IMR-90 (cell line): ENCODE results near the gene GATD1. TPM values are rescaled to one million over a fixed set of nuclear protein-coding genes. Genes with fewer than 3 reads are reported as not detected.

Experiments
- ATAC-seq: fragments of 200-7000 bp; cut with Tn5 transposase; 2 replicates; pipeline ENCODE4 v1.9.1; 2020; ENCODE audit warnings: low read depth, mild to moderate bottlenecking, moderate library complexity
- BruUV-seq: library from RNA; stranded (reverse); fragments of 400-500 nt; replicated peaks from 2 replicates; lab custom pipeline; 2021; lab: Mats Ljungman, UMichigan
- CTCF ChIA-PET: fragments of 300-600 bp; formaldehyde crosslinking; extraction: SDS; loops from one replicate; lab custom pipeline; 2021; ENCODE audit warnings: antibody characterized with exemption; lab: Yijun Ruan, JAX
- POLR2A ChIA-PET: fragments of 300-600 bp; sonication (Branson Sonifier 250); formaldehyde crosslinking; loops from one replicate; lab custom pipeline; 2022; ENCODE audit warnings: antibody characterized with exemption; ENCODE audit not compliant: unreplicated experiment; lab: Charles Lee
- DNase-seq: peaks from one replicate; pipeline ENCODE4 v3.0.0; 2013
- H2AFZ ChIP-seq: replicated peaks from 2 replicates; pipeline ENCODE3; 2013; ENCODE audit warnings: low read length, mild to moderate bottlenecking; ENCODE audit not compliant: poor library complexity
- H2AK5ac ChIP-seq: 2 replicates; pipeline ENCODE4 v1.6.1; 2013; ENCODE audit warnings: low read depth, low read length, inconsistent platforms
- H2AK9ac ChIP-seq: replicated peaks from 2 replicates; pipeline ENCODE3; 2013; ENCODE audit warnings: mild to moderate bottlenecking, low read depth, low read length, moderate library complexity; ENCODE audit not compliant: poor library complexity
- H2BK120ac ChIP-seq: 2 replicates; pipeline ENCODE4 v1.6.1; 2013; ENCODE audit warnings: low read depth, low read length, inconsistent platforms
- H2BK15ac ChIP-seq: 3 replicates; pipeline ENCODE4 v1.6.1; 2013; ENCODE audit warnings: low read depth, low read length, inconsistent platforms
- H2BK20ac ChIP-seq: 2 replicates; pipeline ENCODE4 v1.6.1; 2013; ENCODE audit warnings: low read depth, mild to moderate bottlenecking, inconsistent platforms, low read length, moderate library complexity
- H2BK5ac ChIP-seq: 2 replicates; pipeline ENCODE4 v1.6.1; 2013; ENCODE audit warnings: mild to moderate bottlenecking, low read depth, low read length, inconsistent platforms; ENCODE audit not compliant: poor library complexity, severe bottlenecking
- H3K14ac ChIP-seq: replicated peaks from 2 replicates; pipeline ENCODE4 v1.6.1; 2013; ENCODE audit warnings: low read depth, low read length, inconsistent platforms
- H3K18ac ChIP-seq: 2 replicates; pipeline ENCODE4 v1.6.1; 2013; ENCODE audit warnings: low read depth, low read length, control low read depth
- H3K23ac ChIP-seq: 2 replicates; pipeline ENCODE4 v1.6.1; 2013; ENCODE audit warnings: low read depth, low read length, inconsistent platforms
- H3K27ac ChIP-seq: 2 replicates; pipeline ENCODE4 v1.5.1; 2013; ENCODE audit warnings: mild to moderate bottlenecking, control low read depth, low read length; ENCODE audit not compliant: insufficient read depth
- H3K27me3 ChIP-seq: 2 replicates; pipeline ENCODE4 v1.6.1; 2013; ENCODE audit warnings: low read length; ENCODE audit not compliant: control insufficient read depth, insufficient read depth
- H3K36me3 ChIP-seq: 2 replicates; pipeline ENCODE4 v1.6.1; 2013; ENCODE audit warnings: low read length, mixed read lengths; ENCODE audit not compliant: control insufficient read depth, insufficient read depth
- H3K4ac ChIP-seq: 2 replicates; pipeline ENCODE4 v1.6.1; 2013; ENCODE audit warnings: low read depth, low read length, inconsistent platforms
- H3K4me1 ChIP-seq: 2 replicates; pipeline ENCODE4 v1.6.1; 2013; ENCODE audit warnings: low read length, mixed read lengths; ENCODE audit not compliant: control insufficient read depth, insufficient read depth
- H3K4me2 ChIP-seq: 2 replicates; pipeline ENCODE4 v1.6.1; 2013; ENCODE audit warnings: low read depth, mild to moderate bottlenecking, control low read depth, low read length, moderate library complexity
- H3K4me3 ChIP-seq: 2 replicates; pipeline ENCODE4 v1.5.1; 2013; ENCODE audit warnings: low read depth, mild to moderate bottlenecking, control low read depth, low read length, moderate library complexity; ENCODE audit not compliant: insufficient read depth
- H3K56ac ChIP-seq: 2 replicates; pipeline ENCODE4 v1.6.1; 2013; ENCODE audit warnings: low read length, inconsistent platforms; ENCODE audit not compliant: insufficient read depth; ENCODE audit errors: extremely low read depth
- H3K79me1 ChIP-seq, 2 experiments: 2 replicates each; pipeline ENCODE4 v1.6.1; 2013; ENCODE audit warnings: low read length in 2 of 2, inconsistent platforms in 1 of 2, low read depth in 1 of 2
- H3K9ac ChIP-seq: 2 replicates; pipeline ENCODE4 v1.6.1; 2013; ENCODE audit warnings: low read depth, low read length, control low read depth
- H3K9me1 ChIP-seq: 2 replicates; pipeline ENCODE4 v1.6.1; 2013; ENCODE audit warnings: low read length, inconsistent platforms; ENCODE audit not compliant: insufficient read depth
- H3K9me3 ChIP-seq: 2 replicates; pipeline ENCODE4 v1.6.1; 2013; ENCODE audit warnings: low read length; ENCODE audit not compliant: control insufficient read depth, insufficient read depth
- H4K20me1 ChIP-seq: 2 replicates; pipeline ENCODE4 v1.6.1; 2013; ENCODE audit warnings: low read length, inconsistent platforms; ENCODE audit not compliant: insufficient read depth
- H4K5ac ChIP-seq: 2 replicates; pipeline ENCODE4 v1.6.1; 2013; ENCODE audit warnings: mild to moderate bottlenecking, low read depth, low read length, control low read depth
- H4K8ac ChIP-seq, 2 experiments: 2 replicates each; pipeline ENCODE4 v1.6.1; 2013; ENCODE audit warnings: low read depth in 2 of 2, low read length in 2 of 2, control low read depth in 1 of 2, inconsistent platforms in 1 of 2
- H4K91ac ChIP-seq: 2 replicates; pipeline ENCODE4 v1.6.1; 2013; ENCODE audit warnings: low read depth, low read length, inconsistent platforms; ENCODE audit not compliant: insufficient read depth
- FOS ChIP-seq: fragments of 150-350 bp; IDR thresholded peaks from 2 replicates; pipeline ENCODE4 v1.6.1; 2016; ENCODE audit warnings: low read depth, low read length
- MAZ ChIP-seq: IDR thresholded peaks from 2 replicates; pipeline ENCODE4 v1.6.1; 2012; ENCODE audit warnings: low read depth, mild to moderate bottlenecking, low read length, improper control_type of control experiment, moderate library complexity, borderline replicate concordance
- RAD21 ChIP-seq: IDR thresholded peaks from 2 replicates; pipeline ENCODE4 v1.6.1; 2012; ENCODE audit warnings: low read length, improper control_type of control experiment
- WGBS, 2 experiments: methylation state at CpG; one replicate each; pipeline versions ENCODE4 v1.1.5 to v1.1.7; 2013; ENCODE audit warnings: missing lambda C conversion rate in 2 of 2; ENCODE audit not compliant: insufficient read length in 1 of 2; ENCODE audit errors: extremely low coverage in 2 of 2; 5-methylcytosine and 5-hydroxymethylcytosine counted together
- dilution Hi-C: fragments of 300-500 bp; cut with HindIII; formaldehyde crosslinking; loops from one replicate; pipeline ENCODE4 v1.14.3; 2018; ENCODE audit warnings: low sequenced_read_pairs; ENCODE audit not compliant: unreplicated experiment
- in situ Hi-C: fragments of 300-500 bp; cut with MboI; formaldehyde crosslinking; loops from 3 replicates; pipeline ENCODE4 v1.14.3; 2019; ENCODE audit warnings: low sequenced_read_pairs, inconsistent platforms, mixed read lengths
- intact Hi-C: fragments of 100-400 bp; cut with micrococcal nuclease; formaldehyde crosslinking; loops from 2 replicates; pipeline ENCODE4 v1.10.0; 2022
- polyA plus RNA-seq, 3 experiments: library from polyadenylated mRNA; depleted of rRNA; stranded (reverse); fragments of >200 nt; gene quantifications; 2 replicates each; pipeline ENCODE4 v1.2.3, GENCODE V29; 2012; ENCODE audit warnings: low replicate concordance in 1 of 3
- total RNA-seq: library from RNA; depleted of rRNA; stranded (reverse); fragments of >200 nt; gene quantifications from 2 replicates; pipeline ENCODE4 v1.2.3, GENCODE V29; 2012
- TF ChIP-seq, protein P1 (sequence below): fragments of 150-350 bp; IDR thresholded peaks from 2 replicates; pipeline ENCODE4 v1.6.1; 2017; ENCODE audit warnings: mild to moderate bottlenecking, antibody characterized with exemption, low read length, low read depth

GATD1 gene
- total and polyA plus RNA-seq, 2 of the 4 experiments (the other 2 are of a cell fraction), result 3.0 to 52.5 TPM

DNA sequence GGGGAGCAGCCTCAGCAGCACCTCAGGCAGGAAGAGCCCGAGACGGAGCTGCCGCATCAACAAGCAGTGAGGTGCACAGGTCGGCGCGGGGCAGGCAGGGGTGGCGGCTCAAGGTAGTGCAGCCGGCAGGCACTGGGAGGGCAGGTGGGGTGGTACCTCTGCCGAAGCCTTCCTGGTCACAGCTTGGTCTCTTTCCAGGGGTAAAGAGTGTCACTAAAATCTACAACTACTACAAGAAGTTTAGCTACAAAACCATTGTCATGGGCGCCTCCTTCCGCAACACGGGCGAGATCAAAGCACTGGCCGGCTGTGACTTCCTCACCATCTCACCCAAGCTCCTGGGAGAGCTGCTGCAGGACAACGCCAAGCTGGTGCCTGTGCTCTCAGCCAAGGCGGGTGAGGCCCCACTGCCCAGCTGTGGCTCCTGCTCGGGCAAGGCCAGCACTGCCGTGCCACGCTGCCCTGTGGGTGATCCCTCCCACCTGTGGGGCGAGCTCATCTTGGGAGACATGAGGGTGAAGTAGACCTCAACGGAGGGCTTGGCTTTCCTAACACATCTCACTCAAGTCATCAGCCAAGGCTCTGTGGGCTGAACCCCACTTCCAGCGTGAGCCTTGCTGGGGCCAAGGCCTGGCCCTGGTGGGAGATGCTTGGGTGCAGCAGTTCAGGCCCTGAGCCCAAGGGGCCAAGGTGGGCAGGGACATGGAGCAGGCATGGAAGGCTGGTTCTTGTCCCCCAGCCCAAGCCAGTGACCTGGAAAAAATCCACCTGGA is 13.6 kb downstream of the GATD1 start:
- H3K56ac ChIP-seq, result no peak overlapping the region
- ChIA-PET POLR2A (no interaction called here), CTCF (no interaction called here)
- H2AK9ac ChIP-seq, result peak overlapping the region; percentile 19
- H3K9ac ChIP-seq, result no peak overlapping the region
- H3K9me1 ChIP-seq, result peaks cover 3% of the 10 kb centered on the region; the same call in 1 of the 2 replicates
- no peak overlapping the region for H4K8ac ChIP-seq
- H3K4me2 ChIP-seq, result no peak overlapping the region
- H3K27ac ChIP-seq, result no peak overlapping the region
- no peak overlapping the region for H3K14ac ChIP-seq
- 98% methylated on average over 9 of the region's 22 CpGs; no CpG with 5 or more reads in 1 of the 2 experiments for WGBS, 2 experiments
- BruUV-seq, result TSS peak; percentile 59
- no peak overlapping the region for H3K4me3 ChIP-seq
- H4K91ac ChIP-seq, result no peak overlapping the region
- H3K4me1 ChIP-seq, result peaks cover 5% of the 10 kb centered on the region
- in situ Hi-C loops (no loop called here), intact Hi-C loops (no loop called here), dilution Hi-C loops (no loop called here)
- no peak overlapping the region for H3K23ac ChIP-seq
- H3K4ac ChIP-seq, result no peak overlapping the region
- no peak for TF ChIP-seq FOS
- TF ChIP-seq RAD21, result no peak
- TF ChIP-seq, protein P1, sequence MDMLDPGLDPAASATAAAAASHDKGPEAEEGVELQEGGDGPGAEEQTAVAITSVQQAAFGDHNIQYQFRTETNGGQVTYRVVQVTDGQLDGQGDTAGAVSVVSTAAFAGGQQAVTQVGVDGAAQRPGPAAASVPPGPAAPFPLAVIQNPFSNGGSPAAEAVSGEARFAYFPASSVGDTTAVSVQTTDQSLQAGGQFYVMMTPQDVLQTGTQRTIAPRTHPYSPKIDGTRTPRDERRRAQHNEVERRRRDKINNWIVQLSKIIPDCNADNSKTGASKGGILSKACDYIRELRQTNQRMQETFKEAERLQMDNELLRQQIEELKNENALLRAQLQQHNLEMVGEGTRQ, result no peak
- no peak for TF ChIP-seq MAZ
- peak overlapping the region; percentile 7 for H2AFZ ChIP-seq
- peaks cover 8 to 44% of the 10 kb centered on the region in 2 experiments; a peak in 3 of 4 replicates for H3K79me1 ChIP-seq
- no peak overlapping the region for H2BK5ac ChIP-seq
- no peak overlapping the region for H2BK120ac ChIP-seq
- no peak overlapping the region for H3K18ac ChIP-seq
- no peak overlapping the region for H2AK5ac ChIP-seq
- no peak for DNase-seq
- H3K9me3 ChIP-seq, result no peaks in the 10 kb centered on the region
- H2BK15ac ChIP-seq, result no peak overlapping the region
- peaks cover 65% of the 10 kb centered on the region for H3K36me3 ChIP-seq
- no peak overlapping the region for H2BK20ac ChIP-seq
- H4K5ac ChIP-seq, result no peak overlapping the region
- no peaks in the 10 kb centered on the region for H3K27me3 ChIP-seq
- ATAC-seq, result no peak
- peaks cover 43% of the 10 kb centered on the region for H4K20me1 ChIP-seq
